HCT116 (cell line): ENCODE measurements around the gene UNKL. TPM values are rescaled to one million over a fixed set of nuclear protein-coding genes. Genes with fewer than 3 reads are reported as not detected.

Source experiments
- ATAC-seq: fragments of 200-7000 bp; cut with Tn5 transposase; 2 replicates; pipeline ENCODE4 v1.9.1; 2020; ENCODE audit warnings: mild to moderate bottlenecking, moderate library complexity
- BruUV-seq: library from RNA; stranded (reverse); fragments of 400-500 nt; replicated peaks from 2 replicates; lab custom pipeline; 2021; lab: Mats Ljungman, UMichigan
- CTCF ChIA-PET: fragments of 300-600 bp; sonication (Branson Sonifier 250); formaldehyde crosslinking; loops from one replicate; lab custom pipeline; 2021; ENCODE audit warnings: antibody characterized with exemption; lab: Charles Lee
- POLR2A ChIA-PET: fragments of 300-600, 350-600 bp; sonication (Branson Sonifier 250); formaldehyde crosslinking; loops from one replicate; lab custom pipeline; 2021; ENCODE audit warnings: antibody characterized with exemption; lab: Charles Lee
- RAD21 ChIA-PET, 2 experiments: fragments of 300-600 bp; sonication (Branson Sonifier 250); formaldehyde crosslinking; loops; one replicate each; lab custom pipeline; 2023; ENCODE audit warnings: low total read pairs in 2 of 2; ENCODE audit not compliant: uncharacterized antibody in 2 of 2, unreplicated experiment in 2 of 2, low non-redundant PET in 1 of 2; lab: Charles Lee
- DNase-seq: peaks from one replicate; pipeline ENCODE4 v3.0.0-alpha.2; 2010; ENCODE audit warnings: low read depth, low spot score
- H2AFZ ChIP-seq: fragments of 200-600 bp; shearing (Covaris generic), sonication (generic); 2 replicates; pipeline ENCODE4 v1.6.1; 2017; ENCODE audit warnings: low read depth, mixed run types, mixed read lengths, antibody characterized with exemption, low read length; ENCODE audit not compliant: poor library complexity, severe bottlenecking
- H3K27ac ChIP-seq: 2 replicates; pipeline ENCODE4 v1.5.1; 2012; ENCODE audit warnings: low read depth, low read length
- H3K27me3 ChIP-seq: fragments of 200-600 bp; sonication (generic); 2 replicates; pipeline ENCODE4 v1.6.1; 2016; ENCODE audit warnings: mixed run types, low read length, mixed read lengths; ENCODE audit not compliant: insufficient read depth
- H3K36me3 ChIP-seq, 2 experiments: fragments of 200-500 bp in 1 of 2; fragments of 200-600 bp in 1 of 2; sonication (Bioruptor generic) in 1 of 2; sonication (generic) in 1 of 2; 2 replicates each; pipeline versions ENCODE4 v1.5.1 to v1.6.1; 2014 to 2016; ENCODE audit warnings: low read length in 2 of 2, inconsistent platforms in 1 of 2, mixed read lengths in 1 of 2, mixed run types in 1 of 2; ENCODE audit not compliant: insufficient read depth in 2 of 2, control insufficient read depth in 1 of 2
- H3K4me1 ChIP-seq, 2 experiments: fragments of 200-600 bp in 1 of 2; sonication (generic) in 1 of 2; 2 replicates each; pipeline versions ENCODE4 v1.5.1 to v1.6.1; 2012 to 2017; ENCODE audit warnings: low read length in 2 of 2, inconsistent platforms in 1 of 2, mild to moderate bottlenecking in 1 of 2, mixed read lengths in 1 of 2, mixed run types in 1 of 2, moderate library complexity in 1 of 2; ENCODE audit not compliant: insufficient read depth in 2 of 2, control insufficient read depth in 1 of 2
- H3K4me2 ChIP-seq: fragments of 200-600 bp; sonication (generic); 2 replicates; pipeline ENCODE4 v1.6.1; 2017; ENCODE audit warnings: mixed run types, low read length, mixed read lengths
- H3K4me3 ChIP-seq, 2 experiments: fragments of 200-600 bp in 1 of 2; sonication (generic) in 1 of 2; replicated peaks in 1 of 2; 2 replicates each; pipeline ENCODE4 v1.5.1; 2011 to 2016; ENCODE audit warnings: low read length in 2 of 2, control low read depth in 1 of 2, low read depth in 1 of 2, mild to moderate bottlenecking in 1 of 2, mixed read lengths in 1 of 2, mixed run types in 1 of 2
- H3K79me2 ChIP-seq: fragments of 200-600 bp; sonication (generic); 2 replicates; pipeline ENCODE4 v1.6.1; 2017; ENCODE audit warnings: mild to moderate bottlenecking, mixed run types, low read length, moderate library complexity, mixed read lengths; ENCODE audit not compliant: insufficient read depth
- H3K9ac ChIP-seq: fragments of 200-600 bp; sonication (generic); 2 replicates; pipeline ENCODE4 v1.6.1; 2016; ENCODE audit warnings: low read length, mixed read lengths
- H3K9me2 ChIP-seq: fragments of 200-600 bp; sonication (generic), shearing (Covaris generic); 2 replicates; pipeline ENCODE4 v1.6.1; 2017; ENCODE audit warnings: mixed run types, mild to moderate bottlenecking, moderate library complexity; ENCODE audit not compliant: insufficient read depth
- H3K9me3 ChIP-seq, 2 experiments: fragments of 200-500 bp in 1 of 2; fragments of 200-600 bp in 1 of 2; sonication (Bioruptor generic) in 1 of 2; sonication (generic) in 1 of 2; 2 replicates each; pipeline ENCODE4 v1.6.1; 2014 to 2017; ENCODE audit warnings: low read length in 2 of 2, mixed read lengths in 2 of 2, inconsistent platforms in 1 of 2, low read depth in 1 of 2, mild to moderate bottlenecking in 1 of 2, mixed run types in 1 of 2, moderate library complexity in 1 of 2; ENCODE audit not compliant: control insufficient read depth in 1 of 2, insufficient read depth in 1 of 2
- H4K20me1 ChIP-seq: fragments of 200-600 bp; sonication (generic), shearing (Covaris generic); 2 replicates; pipeline ENCODE4 v1.6.1; 2017; ENCODE audit warnings: mixed run types, mild to moderate bottlenecking, moderate library complexity; ENCODE audit not compliant: insufficient read depth
- CEBPB ChIP-seq: IDR thresholded peaks from 2 replicates; pipeline ENCODE4 v1.6.1; 2012; ENCODE audit warnings: low read depth
- ELF1 ChIP-seq: IDR thresholded peaks from 2 replicates; pipeline ENCODE4 v1.6.1; 2012; ENCODE audit warnings: low read depth, borderline replicate concordance
- EZH2 ChIP-seq: fragments of 200-600 bp; sonication (generic); IDR thresholded peaks from 2 replicates; pipeline ENCODE4 v1.6.1; 2017; ENCODE audit warnings: antibody characterized with exemption, mixed run types
- JUND ChIP-seq: IDR thresholded peaks from 2 replicates; pipeline ENCODE4 v1.6.1; 2012
- REST ChIP-seq: IDR thresholded peaks from 2 replicates; pipeline ENCODE4 v1.6.1; 2012; ENCODE audit warnings: low read depth
- SIN3A ChIP-seq: IDR thresholded peaks from 2 replicates; pipeline ENCODE4 v1.6.1; 2012; ENCODE audit warnings: low read depth
- SRF ChIP-seq: IDR thresholded peaks from 2 replicates; pipeline ENCODE4 v1.6.1; 2012; ENCODE audit warnings: low read depth
- ZBTB33 ChIP-seq: IDR thresholded peaks from 2 replicates; pipeline ENCODE4 v1.6.1; 2011; ENCODE audit warnings: mild to moderate bottlenecking, low read length, moderate library complexity; ENCODE audit not compliant: insufficient replicate concordance; ENCODE audit errors: extremely low read depth
- ZFX ChIP-seq: fragments of 450-650 bp; IDR thresholded peaks from 2 replicates; pipeline ENCODE4 v1.6.1; 2017
- intact Hi-C: fragments of 100-400 bp; cut with micrococcal nuclease; formaldehyde crosslinking; loops from 2 replicates; pipeline ENCODE4 v1.10.0; 2022
- total RNA-seq: library from RNA; stranded (reverse); gene quantifications from one replicate; pipeline ENCODE4 v1.2.1, GENCODE V29; 2021; ENCODE audit not compliant: unreplicated experiment
- TF ChIP-seq, protein P1 (sequence below): IDR thresholded peaks from 2 replicates; pipeline ENCODE4 v1.6.1; 2012
- TF ChIP-seq, protein P2 (sequence below), 3 experiments: fragments of 200-600 bp in 1 of 3; sonication (generic) in 1 of 3; IDR thresholded peaks in 2 of 3; conservative IDR thresholded peaks in 1 of 3; 2 replicates each; pipeline ENCODE4 v1.5.1; 2012 to 2017; ENCODE audit warnings: low read depth in 2 of 3, low read length in 2 of 3, antibody characterized with exemption in 1 of 3, borderline replicate concordance in 1 of 3, control low read depth in 1 of 3, mild to moderate bottlenecking in 1 of 3, mixed read lengths in 1 of 3, mixed run types in 1 of 3, moderate library complexity in 1 of 3; ENCODE audit not compliant: insufficient read depth in 1 of 3

The UNKL gene
- total RNA-seq, 1 experiment from 2014 or later = 24.9 TPM

DNA sequence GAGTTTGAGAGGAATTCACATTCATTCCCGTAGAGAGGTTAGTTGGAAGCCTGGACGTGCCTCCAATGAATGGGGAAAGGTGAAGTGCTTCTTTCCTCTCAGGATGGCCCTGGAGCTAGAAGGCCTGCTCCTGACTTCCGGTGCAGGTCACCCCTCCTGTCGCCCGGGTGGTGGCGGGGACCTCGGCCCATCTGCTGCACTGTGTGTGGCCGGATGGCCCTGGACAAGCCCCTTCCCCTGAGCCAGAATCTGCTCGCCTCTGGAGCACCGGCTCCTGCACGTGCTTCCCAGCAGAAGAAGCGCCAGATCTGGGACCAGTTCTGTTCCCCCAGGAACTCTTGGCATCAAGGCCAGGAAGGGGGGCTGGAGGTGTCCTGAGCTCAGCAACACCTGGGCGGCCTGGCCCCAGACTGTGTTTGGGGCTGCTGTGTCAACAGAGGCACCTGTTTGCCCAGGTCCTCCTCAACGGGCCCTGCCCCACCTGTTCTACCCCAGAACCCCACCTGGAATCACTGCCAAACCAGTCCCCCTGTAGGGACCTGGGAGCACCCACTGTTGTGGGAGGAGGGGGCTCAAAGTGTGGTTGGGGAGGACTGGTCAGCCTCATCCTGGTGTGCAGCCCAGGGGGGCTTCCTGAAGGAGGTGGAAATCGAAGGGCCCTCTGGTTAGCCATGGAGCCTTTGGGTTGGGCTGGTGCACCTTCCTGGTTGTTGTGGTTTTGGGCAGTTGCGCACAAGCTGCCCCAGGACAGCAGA is 11.3 kb upstream of the UNKL start:
- H3K36me3 ChIP-seq = no peaks in the 10 kb centered on the region
- H3K4me3 ChIP-seq = no peak overlapping the region
- no peak for ATAC-seq
- H3K27me3 ChIP-seq = no peaks in the 10 kb centered on the region
- no peak for DNase-seq
- H3K9ac ChIP-seq = no peak overlapping the region
- no peak overlapping the region for H3K27ac ChIP-seq
- ChIA-PET RAD21 (no interaction called here), POLR2A (no interaction called here), CTCF (no interaction called here)
- H3K4me1 ChIP-seq = peaks cover 0 to 21% of the 10 kb centered on the region in 2 experiments; a peak in 2 of 4 replicates
- BruUV-seq = no TSS peak
- intact Hi-C loops = no loop called here
- no peaks in the 10 kb centered on the region for H4K20me1 ChIP-seq
- no peaks in the 10 kb centered on the region for H3K9me2 ChIP-seq
- no peak overlapping the region for H3K4me2 ChIP-seq
- no peak overlapping the region for H2AFZ ChIP-seq
- no peak for TF ChIP-seq EZH2
- no peak for TF ChIP-seq ZBTB33
- TF ChIP-seq ELF1 = no peak
- TF ChIP-seq JUND = no peak
- no peak for TF ChIP-seq ZFX
- TF ChIP-seq, protein P1, sequence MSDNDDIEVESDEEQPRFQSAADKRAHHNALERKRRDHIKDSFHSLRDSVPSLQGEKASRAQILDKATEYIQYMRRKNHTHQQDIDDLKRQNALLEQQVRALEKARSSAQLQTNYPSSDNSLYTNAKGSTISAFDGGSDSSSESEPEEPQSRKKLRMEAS = no peak
- TF ChIP-seq SRF = no peak
- TF ChIP-seq, protein P2, sequence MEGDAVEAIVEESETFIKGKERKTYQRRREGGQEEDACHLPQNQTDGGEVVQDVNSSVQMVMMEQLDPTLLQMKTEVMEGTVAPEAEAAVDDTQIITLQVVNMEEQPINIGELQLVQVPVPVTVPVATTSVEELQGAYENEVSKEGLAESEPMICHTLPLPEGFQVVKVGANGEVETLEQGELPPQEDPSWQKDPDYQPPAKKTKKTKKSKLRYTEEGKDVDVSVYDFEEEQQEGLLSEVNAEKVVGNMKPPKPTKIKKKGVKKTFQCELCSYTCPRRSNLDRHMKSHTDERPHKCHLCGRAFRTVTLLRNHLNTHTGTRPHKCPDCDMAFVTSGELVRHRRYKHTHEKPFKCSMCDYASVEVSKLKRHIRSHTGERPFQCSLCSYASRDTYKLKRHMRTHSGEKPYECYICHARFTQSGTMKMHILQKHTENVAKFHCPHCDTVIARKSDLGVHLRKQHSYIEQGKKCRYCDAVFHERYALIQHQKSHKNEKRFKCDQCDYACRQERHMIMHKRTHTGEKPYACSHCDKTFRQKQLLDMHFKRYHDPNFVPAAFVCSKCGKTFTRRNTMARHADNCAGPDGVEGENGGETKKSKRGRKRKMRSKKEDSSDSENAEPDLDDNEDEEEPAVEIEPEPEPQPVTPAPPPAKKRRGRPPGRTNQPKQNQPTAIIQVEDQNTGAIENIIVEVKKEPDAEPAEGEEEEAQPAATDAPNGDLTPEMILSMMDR (IDR thresholded peaks at IDR 0.05 in 2 of 3, conservative IDR thresholded peaks at IDR 0.05 in 1 of 3; ENCODE audit: borderline replicate concordance in 1 of 3, insufficient read depth in 1 of 3, low read depth in 2 of 3, low read length in 2 of 3) = no peak
- no peak for TF ChIP-seq REST
- TF ChIP-seq SIN3A = no peak
- no peak for TF ChIP-seq CEBPB
- H3K79me2 ChIP-seq = no peaks in the 10 kb centered on the region
- H3K9me3 ChIP-seq = no peaks in the 10 kb centered on the region
